ENCODE data around the gene SH3TC2.

DNA sequence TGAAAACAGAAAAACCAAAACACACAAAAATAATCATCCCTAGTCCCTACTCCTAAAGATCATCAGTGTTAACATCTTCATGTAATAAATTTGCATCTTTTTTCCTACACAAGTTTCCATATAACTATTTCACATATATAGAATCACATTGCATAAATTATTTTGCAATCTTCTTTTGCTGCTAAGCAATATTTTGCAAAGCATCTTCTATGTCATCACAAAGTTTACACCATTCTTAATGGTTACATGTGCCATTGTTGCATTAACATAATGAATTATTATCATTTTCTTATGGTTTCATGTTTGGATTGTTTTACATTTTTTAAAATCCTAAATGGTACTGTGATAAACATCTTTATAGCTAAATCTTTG is 17.8 kb downstream of the SH3TC2 start:
- TF ChIP-seq, protein P1, sequence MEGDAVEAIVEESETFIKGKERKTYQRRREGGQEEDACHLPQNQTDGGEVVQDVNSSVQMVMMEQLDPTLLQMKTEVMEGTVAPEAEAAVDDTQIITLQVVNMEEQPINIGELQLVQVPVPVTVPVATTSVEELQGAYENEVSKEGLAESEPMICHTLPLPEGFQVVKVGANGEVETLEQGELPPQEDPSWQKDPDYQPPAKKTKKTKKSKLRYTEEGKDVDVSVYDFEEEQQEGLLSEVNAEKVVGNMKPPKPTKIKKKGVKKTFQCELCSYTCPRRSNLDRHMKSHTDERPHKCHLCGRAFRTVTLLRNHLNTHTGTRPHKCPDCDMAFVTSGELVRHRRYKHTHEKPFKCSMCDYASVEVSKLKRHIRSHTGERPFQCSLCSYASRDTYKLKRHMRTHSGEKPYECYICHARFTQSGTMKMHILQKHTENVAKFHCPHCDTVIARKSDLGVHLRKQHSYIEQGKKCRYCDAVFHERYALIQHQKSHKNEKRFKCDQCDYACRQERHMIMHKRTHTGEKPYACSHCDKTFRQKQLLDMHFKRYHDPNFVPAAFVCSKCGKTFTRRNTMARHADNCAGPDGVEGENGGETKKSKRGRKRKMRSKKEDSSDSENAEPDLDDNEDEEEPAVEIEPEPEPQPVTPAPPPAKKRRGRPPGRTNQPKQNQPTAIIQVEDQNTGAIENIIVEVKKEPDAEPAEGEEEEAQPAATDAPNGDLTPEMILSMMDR (IDR thresholded peaks at IDR 0.05), result no peak
- no peak for TF ChIP-seq POLR2A (IDR thresholded peaks at IDR 0.05)
